H1 (cell line): ENCODE measurements around the gene TTLL7. TPM values are rescaled to one million over a fixed set of nuclear protein-coding genes. Genes with fewer than 3 reads are reported as not detected.

ENCODE experiments used
- CTCF ChIA-PET: fragments of 300-600 bp; sonication (Branson Sonifier 250); formaldehyde crosslinking; loops from one replicate; lab custom pipeline; 2021; ENCODE audit not compliant: partially characterized antibody; lab: Charles Lee
- POLR2A ChIA-PET: fragments of 300-600 bp; sonication (Branson Sonifier 250); formaldehyde crosslinking; loops from one replicate; lab custom pipeline; 2021; ENCODE audit warnings: inconsistent platforms; ENCODE audit not compliant: partially characterized antibody; lab: Charles Lee
- DNase-seq, 2 experiments: peaks; one replicate each; pipeline versions ENCODE4 v3.0.0 to v3.0.0-alpha.2; 2010 to 2022; ENCODE audit warnings: low spot score in 2 of 2, low read depth in 1 of 2, mixed read lengths in 1 of 2
- FAIRE-seq: peaks from 2 replicates; lab custom pipeline; 2011; peaks lifted over from hg19 to GRCh38; lab: Jason Lieb, UNC
- H2AFZ ChIP-seq: 2 replicates; pipeline ENCODE4 v1.8.1; 2012; ENCODE audit warnings: low read length, inconsistent platforms
- H2AK5ac ChIP-seq: 2 replicates; pipeline ENCODE4 v1.6.1; 2013; ENCODE audit warnings: low read depth, low read length
- H2BK120ac ChIP-seq: replicated peaks from 2 replicates; pipeline ENCODE3; 2013; ENCODE audit warnings: low read depth, low read length, inconsistent platforms
- H2BK12ac ChIP-seq: 2 replicates; pipeline ENCODE4 v1.6.1; 2013; ENCODE audit warnings: low read depth, low read length
- H2BK15ac ChIP-seq: 2 replicates; pipeline ENCODE4 v1.6.1; 2013; ENCODE audit warnings: low read length
- H2BK20ac ChIP-seq: 2 replicates; pipeline ENCODE4 v1.6.1; 2013; ENCODE audit warnings: low read length
- H2BK5ac ChIP-seq: 2 replicates; pipeline ENCODE4 v1.6.1; 2013; ENCODE audit warnings: low read depth, low read length
- H3K14ac ChIP-seq: 2 replicates; pipeline ENCODE4 v1.6.1; 2013; ENCODE audit warnings: inconsistent platforms; ENCODE audit not compliant: insufficient read length
- H3K18ac ChIP-seq: 2 replicates; pipeline ENCODE4 v1.6.1; 2013; ENCODE audit warnings: low read length; ENCODE audit errors: extremely low read depth
- H3K23ac ChIP-seq: 2 replicates; pipeline ENCODE4 v1.6.1; 2013; ENCODE audit warnings: inconsistent platforms; ENCODE audit not compliant: insufficient read length
- H3K23me2 ChIP-seq: 2 replicates; pipeline ENCODE4 v1.6.1; 2013; ENCODE audit warnings: low read depth, low read length
- H3K27ac ChIP-seq: 2 replicates; pipeline ENCODE4 v1.6.1; 2011; ENCODE audit warnings: low read depth, low read length, inconsistent platforms
- H3K27me3 ChIP-seq, 4 experiments: replicated peaks in 1 of 4; 1 replicate in 1 of 4; 2 replicates in 3 of 4; pipeline versions ENCODE4 v1.6.1 to v1.8.1; 2011 to 2013; ENCODE audit warnings: low read length in 3 of 4, mild to moderate bottlenecking in 3 of 4, inconsistent platforms in 2 of 4, mixed read lengths in 2 of 4, moderate library complexity in 1 of 4; ENCODE audit not compliant: control insufficient read depth in 3 of 4, insufficient read depth in 3 of 4; ENCODE audit errors: extremely low read depth in 1 of 4
- H3K36me3 ChIP-seq, 4 experiments: 2 replicates each; pipeline versions ENCODE4 v1.6.1 to v1.8.1; 2011 to 2013; ENCODE audit warnings: mild to moderate bottlenecking in 4 of 4, low read length in 3 of 4, moderate library complexity in 2 of 4, control low read depth in 1 of 4, inconsistent platforms in 1 of 4; ENCODE audit not compliant: insufficient read depth in 4 of 4, control insufficient read depth in 2 of 4
- H3K4ac ChIP-seq: replicated peaks from 2 replicates; pipeline ENCODE3; 2013; ENCODE audit warnings: low read length, low read depth, mixed read lengths, inconsistent platforms; ENCODE audit not compliant: insufficient read length
- H3K4me1 ChIP-seq, 4 experiments: replicated peaks in 1 of 4; 1 replicate in 1 of 4; 2 replicates in 3 of 4; pipeline versions ENCODE4 v1.6.1 to v1.8.1; 2011 to 2013; ENCODE audit warnings: low read length in 3 of 4, inconsistent platforms in 2 of 4, mixed read lengths in 1 of 4; ENCODE audit not compliant: insufficient read depth in 4 of 4, control insufficient read depth in 3 of 4
- H3K4me2 ChIP-seq, 2 experiments: 2 replicates each; pipeline versions ENCODE4 v1.6.1 to v1.8.1; 2011 to 2013; ENCODE audit warnings: low read depth in 2 of 2, low read length in 2 of 2, control low read depth in 1 of 2, inconsistent platforms in 1 of 2, mild to moderate bottlenecking in 1 of 2; ENCODE audit not compliant: insufficient read depth in 1 of 2
- H3K4me3 ChIP-seq, 4 experiments: fragments of 200-600, 300-600 bp in 1 of 4; sonication (generic), shearing (Covaris generic), sonication (Bioruptor Twin) in 1 of 4; 2 replicates each; pipeline versions ENCODE4 v1.5.1 to v1.8.1; 2011 to 2016; ENCODE audit warnings: low read length in 4 of 4, low read depth in 3 of 4, control low read depth in 2 of 4, inconsistent platforms in 2 of 4, mild to moderate bottlenecking in 2 of 4, mixed read lengths in 1 of 4, moderate library complexity in 1 of 4; ENCODE audit not compliant: insufficient read depth in 2 of 4; ENCODE audit errors: extremely low read depth in 1 of 4
- H3K56ac ChIP-seq: replicated peaks from 2 replicates; pipeline ENCODE3; 2013; ENCODE audit warnings: low read depth, mild to moderate bottlenecking, mixed read lengths, low read length, inconsistent platforms; ENCODE audit not compliant: insufficient read length
- H3K79me1 ChIP-seq: 2 replicates; pipeline ENCODE4 v1.6.1; 2013; ENCODE audit warnings: low read depth, low read length, control low read depth
- H3K79me2 ChIP-seq, 2 experiments: 2 replicates each; pipeline versions ENCODE4 v1.6.1 to v1.8.1; 2012 to 2013; ENCODE audit warnings: low read length in 2 of 2, mild to moderate bottlenecking in 2 of 2, inconsistent platforms in 1 of 2; ENCODE audit not compliant: insufficient read depth in 2 of 2, control insufficient read depth in 1 of 2
- H3K9ac ChIP-seq, 4 experiments: replicated peaks in 1 of 4; 1 replicate in 1 of 4; 2 replicates in 3 of 4; pipeline versions ENCODE4 v1.6.1 to v1.8.1; 2011 to 2013; ENCODE audit warnings: low read depth in 3 of 4, low read length in 3 of 4, control low read depth in 2 of 4, mild to moderate bottlenecking in 2 of 4, moderate library complexity in 2 of 4, inconsistent platforms in 1 of 4; ENCODE audit errors: extremely low read depth in 1 of 4
- H3K9me3 ChIP-seq, 2 experiments: 2 replicates each; pipeline versions ENCODE4 v1.6.1 to v1.8.1; 2012 to 2013; ENCODE audit warnings: mild to moderate bottlenecking in 2 of 2, moderate library complexity in 2 of 2, control low read depth in 1 of 2, inconsistent platforms in 1 of 2, low read depth in 1 of 2, low read length in 1 of 2, mixed read lengths in 1 of 2; ENCODE audit not compliant: insufficient read depth in 2 of 2
- H4K20me1 ChIP-seq, 2 experiments: replicated peaks in 1 of 2; 2 replicates each; pipeline versions ENCODE3 to v1.8.1; 2011 to 2013; ENCODE audit warnings: inconsistent platforms in 2 of 2, low read length in 2 of 2, mild to moderate bottlenecking in 1 of 2; ENCODE audit not compliant: insufficient read depth in 2 of 2, control insufficient read depth in 1 of 2
- H4K5ac ChIP-seq: 2 replicates; pipeline ENCODE4 v1.6.1; 2013; ENCODE audit warnings: low read length, low read depth, mixed read lengths, inconsistent platforms; ENCODE audit not compliant: insufficient read length
- H4K8ac ChIP-seq: 2 replicates; pipeline ENCODE4 v1.8.0; 2013; ENCODE audit warnings: mild to moderate bottlenecking, moderate library complexity, low read length, inconsistent platforms; ENCODE audit not compliant: insufficient read depth; ENCODE audit errors: extremely low read depth
- H4K91ac ChIP-seq: replicated peaks from 2 replicates; pipeline ENCODE3; 2013; ENCODE audit warnings: low read length, mixed read lengths, inconsistent platforms; ENCODE audit not compliant: insufficient read length
- ASH2L ChIP-seq: fragments of 200-600, 300-600 bp; sonication (generic); IDR thresholded peaks from one replicate; pipeline ENCODE4 v1.7.1; 2017; ENCODE audit warnings: low read length
- BACH1 ChIP-seq: IDR thresholded peaks from 2 replicates; pipeline ENCODE4 v1.6.1; 2012; ENCODE audit warnings: low read length, improper control_type of control experiment
- GTF2F1 ChIP-seq: IDR thresholded peaks from 2 replicates; pipeline ENCODE4 v1.6.1; 2012; ENCODE audit warnings: low read depth, low read length, improper control_type of control experiment, borderline replicate concordance
- HDAC6 ChIP-seq: IDR thresholded peaks from one replicate; pipeline ENCODE4 v1.7.1; 2012; ENCODE audit warnings: low read depth, mild to moderate bottlenecking, inconsistent platforms, low read length, moderate library complexity
- KDM4A ChIP-seq: IDR thresholded peaks from one replicate; pipeline ENCODE4 v1.7.1; 2012; ENCODE audit warnings: low read depth, mild to moderate bottlenecking, moderate library complexity, low read length, inconsistent platforms; ENCODE audit not compliant: severe bottlenecking
- PHF8 ChIP-seq: fragments of 200-600 bp; sonication (generic); conservative IDR thresholded peaks from 2 replicates; pipeline ENCODE4 v1.7.1; 2012; ENCODE audit warnings: low read depth, mild to moderate bottlenecking, inconsistent platforms, low read length, moderate library complexity
- SAP30 ChIP-seq: fragments of 300-600 bp; sonication (generic); IDR thresholded peaks from 2 replicates; pipeline ENCODE4 v1.7.1; 2012; ENCODE audit warnings: low read length, moderate library complexity, mild to moderate bottlenecking, inconsistent platforms; ENCODE audit not compliant: insufficient read depth, insufficient replicate concordance
- SIRT6 ChIP-seq: IDR thresholded peaks from one replicate; pipeline ENCODE4 v1.7.1; 2012; ENCODE audit warnings: low read length, inconsistent platforms
- SP1 ChIP-seq: IDR thresholded peaks from 2 replicates; pipeline ENCODE4 v1.6.1; 2011; ENCODE audit warnings: low read depth, low read length
- SRF ChIP-seq: IDR thresholded peaks from 2 replicates; pipeline ENCODE4 v1.6.1; 2011; ENCODE audit warnings: mild to moderate bottlenecking, low read depth, low read length, moderate library complexity
- TBP ChIP-seq: IDR thresholded peaks from 2 replicates; pipeline ENCODE4 v1.6.1; 2011; ENCODE audit warnings: low read depth, low read length, improper control_type of control experiment
- ZNF274 ChIP-seq: IDR thresholded peaks from 2 replicates; pipeline ENCODE4 v1.7.0; 2012; ENCODE audit warnings: low read length, borderline replicate concordance; ENCODE audit errors: extremely low read depth
- WGBS, 2 experiments: shearing (Covaris generic) in 1 of 2; methylation state at CpG; one replicate each; pipeline versions ENCODE4 v1.1.6 to v1.1.7; 2013 to 2015; ENCODE audit warnings: low lambda C conversion rate in 2 of 2, mixed read lengths in 2 of 2, inconsistent platforms in 1 of 2, low coverage in 1 of 2, missing lambda C conversion rate in 1 of 2; ENCODE audit not compliant: insufficient replicate concordance in 2 of 2, insufficient coverage in 1 of 2, insufficient read length in 1 of 2; ENCODE audit errors: extremely low coverage in 1 of 2, missing lambda C conversion rate in 1 of 2; 5-methylcytosine and 5-hydroxymethylcytosine counted together
- polyA plus RNA-seq, 7 experiments: library from polyadenylated mRNA; depleted of rRNA in 3 of 7; stranded (reverse) in 5 of 7; unstranded in 2 of 7; fragments of >200 nt in 5 of 7; fragments of 200-250 nt in 2 of 7; gene quantifications; 1 replicate in 5 of 7; 2 replicates in 1 of 7; 4 replicates in 1 of 7; pipeline versions ENCODE4 v1.2.1 to v1.2.3, GENCODE V29; 2011 to 2013; ENCODE audit warnings: missing spikeins in 2 of 7, mixed read lengths in 2 of 7
- total RNA-seq: library from RNA; stranded (reverse); fragmentation: NEBNext Ultra II Directional; extraction: Animal tissue kit (Norgen Biotek cat#: 25700); gene quantifications from 2 replicates; pipeline ENCODE4 v1.2.1, GENCODE V29; 2021
- TF ChIP-seq, protein P1 (sequence below): IDR thresholded peaks from 2 replicates; pipeline ENCODE4 v1.6.1; 2011; ENCODE audit warnings: low read length, improper control_type of control experiment
- TF ChIP-seq, protein P2 (sequence below): IDR thresholded peaks from 2 replicates; pipeline ENCODE4 v1.6.1; 2012; ENCODE audit warnings: inconsistent platforms

The TTLL7 gene
- total and polyA plus RNA-seq, 2 of the 8 experiments (the other 6 are each of a cell fraction or from before 2014, with no cell fraction given) = 1.9 to 7.9 TPM

DNA sequence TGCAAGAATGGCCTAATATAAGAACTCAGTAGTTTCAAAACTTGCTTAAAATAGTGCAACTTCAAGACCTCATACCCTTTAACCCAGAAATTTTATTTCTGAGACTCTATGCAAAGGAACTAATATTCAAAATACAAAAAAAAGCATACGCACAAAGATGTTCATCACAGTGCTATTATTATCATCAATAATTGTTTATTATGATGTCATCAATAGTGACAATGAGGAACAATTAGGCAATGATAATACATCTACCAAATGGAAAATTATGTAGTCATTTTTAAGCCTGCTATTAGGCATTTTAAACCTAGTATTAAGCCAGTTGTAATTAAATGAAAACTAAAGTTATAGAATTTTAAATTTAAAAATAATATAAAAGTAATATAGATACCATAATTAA, 3.3 kb downstream of the TTLL7 start:
- Histone ChIP-seq H3K4ac (no peak overlapping the region), H2BK12ac (no peak overlapping the region), H3K18ac (no peak overlapping the region), H3K9me3 (no peaks in the 10 kb centered on the region), H2BK5ac (no peak overlapping the region), H3K23me2 (peaks cover 4% of the 10 kb centered on the region; the same call in 1 of the 2 replicates), H3K4me2 (no peak overlapping the region), H2AFZ (no peak overlapping the region), H3K36me3 (no peaks in the 10 kb centered on the region), H3K79me2 (no peaks in the 10 kb centered on the region), H3K79me1 (no peaks in the 10 kb centered on the region), H3K27ac (no peak overlapping the region), H3K4me1 (peaks cover 0 to 2% (median 0%) of the 10 kb centered on the region in 4 experiments; a peak in 2 of 7 replicates), H4K91ac (no peak overlapping the region), H2AK5ac (no peak overlapping the region), H4K5ac (no peak overlapping the region), H2BK15ac (no peak overlapping the region), H3K23ac (no peak overlapping the region), H3K56ac (no peak overlapping the region), H4K20me1 (peaks cover 0 to 4% of the 10 kb centered on the region in 2 experiments), H3K14ac (no peak overlapping the region), H3K9ac (no peak overlapping the region), H2BK120ac (no peak overlapping the region), H2BK20ac (no peak overlapping the region), H3K4me3 (no peak overlapping the region), H3K27me3 (peaks cover 4 to 28% (median 22%) of the 10 kb centered on the region in 4 experiments), H4K8ac (no peak overlapping the region)
- 85% methylated on average over 1 of the region's 1 CpG; no CpG with 5 or more reads in 1 of the 2 experiments for WGBS, 2 experiments
- CTCF ChIA-PET = no interaction called here
- no peak for FAIRE-seq
- no peak for DNase-seq
- POLR2A ChIA-PET = no interaction called here
- TF ChIP-seq ASH2L = no peak
- no peak for TF ChIP-seq SIRT6
- no peak for TF ChIP-seq SAP30
- no peak for TF ChIP-seq SRF
- TF ChIP-seq BACH1 = no peak
- TF ChIP-seq ZNF274 = no peak
- no peak for TF ChIP-seq SP1
- TF ChIP-seq TBP = no peak
- no peak for TF ChIP-seq HDAC6
- no peak for TF ChIP-seq GTF2F1
- no peak for TF ChIP-seq KDM4A
- no peak for TF ChIP-seq PHF8
- TF ChIP-seq, protein P1, sequence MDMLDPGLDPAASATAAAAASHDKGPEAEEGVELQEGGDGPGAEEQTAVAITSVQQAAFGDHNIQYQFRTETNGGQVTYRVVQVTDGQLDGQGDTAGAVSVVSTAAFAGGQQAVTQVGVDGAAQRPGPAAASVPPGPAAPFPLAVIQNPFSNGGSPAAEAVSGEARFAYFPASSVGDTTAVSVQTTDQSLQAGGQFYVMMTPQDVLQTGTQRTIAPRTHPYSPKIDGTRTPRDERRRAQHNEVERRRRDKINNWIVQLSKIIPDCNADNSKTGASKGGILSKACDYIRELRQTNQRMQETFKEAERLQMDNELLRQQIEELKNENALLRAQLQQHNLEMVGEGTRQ = no peak
- TF ChIP-seq, protein P2, sequence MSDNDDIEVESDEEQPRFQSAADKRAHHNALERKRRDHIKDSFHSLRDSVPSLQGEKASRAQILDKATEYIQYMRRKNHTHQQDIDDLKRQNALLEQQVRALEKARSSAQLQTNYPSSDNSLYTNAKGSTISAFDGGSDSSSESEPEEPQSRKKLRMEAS = no peak
